Loucy (cell line): Measurements from ENCODE around the gene GSAP.

Experiments used
- CTCF ChIP-seq: fragments of 200-600 bp; sonication (generic); conservative IDR thresholded peaks from 2 replicates; pipeline ENCODE4 v1.5.1; 2014; ENCODE audit warnings: mild to moderate bottlenecking, antibody characterized with exemption, low read length
- EZH2phosphoT487 ChIP-seq: fragments of 200-600 bp; IDR thresholded peaks from 2 replicates; pipeline ENCODE4 v1.6.1; 2018; ENCODE audit warnings: antibody characterized with exemption, mild to moderate bottlenecking, moderate library complexity, borderline replicate concordance

- TF ChIP-seq EZH2phosphoT487 (no peak), CTCF (no peak)
These were observed 16.3 kb downstream of the GSAP start for GRCh38 chr7:77399816-77400215.
